Measurements from ENCODE around the gene RCOR2.

Gene RCOR2

GRCh38 chr11:63879598-63880402, 37.2 kb downstream of the RCOR2 start:
- no peak for ATAC-seq
- Mint-ChIP-seq H3K9me3 (no peaks in the 10 kb centered on the region), H3K4me1 (peaks cover 71% of the 10 kb centered on the region), H3K36me3 (peaks cover 18% of the 10 kb centered on the region), H3K27me3 (no peaks in the 10 kb centered on the region), H3K4me3 (no peak overlapping the region), H3K27ac (peak overlapping the region; percentile 33)

GRCh38 chr11:63877658-63878241, 39.2 kb downstream of the RCOR2 start:
- Mint-ChIP-seq H3K4me3 (no peak overlapping the region), H3K27me3 (no peaks in the 10 kb centered on the region), H3K4me1 (peaks cover 65% of the 10 kb centered on the region), H3K36me3 (peaks cover 18% of the 10 kb centered on the region), H3K27ac (peak overlapping the region; percentile 35), H3K9me3 (no peaks in the 10 kb centered on the region)
- ATAC-seq, result no peak

- no peak overlapping the region for H3K27ac Mint-ChIP-seq
- no peaks in the 10 kb centered on the region for H3K9me3 Mint-ChIP-seq
Observed at GRCh38 chr11:63876616-63877015, 40.3 kb downstream of the RCOR2 start.

GRCh38 chr11:63875506-63876065, 41.4 kb downstream of the RCOR2 start:
- Mint-ChIP-seq H3K27me3 (no peaks in the 10 kb centered on the region), H3K27ac (peak overlapping the region; percentile 24), H3K9me3 (no peaks in the 10 kb centered on the region), H3K36me3 (peaks cover 17% of the 10 kb centered on the region), H3K4me3 (no peak overlapping the region), H3K4me1 (peaks cover 66% of the 10 kb centered on the region)
- ATAC-seq, result no peak

More at GRCh38 chr11:63876616-63877015, 40.3 kb downstream of the RCOR2 start:
- H3K36me3 Mint-ChIP-seq, result peaks cover 18% of the 10 kb centered on the region
- no peak overlapping the region for H3K4me3 Mint-ChIP-seq
- H3K4me1 Mint-ChIP-seq, result peaks cover 66% of the 10 kb centered on the region
- no peaks in the 10 kb centered on the region for H3K27me3 Mint-ChIP-seq
- no peak for ATAC-seq

GRCh38 chr11:63874511-63874910, 42.5 kb downstream of the RCOR2 start:
- Mint-ChIP-seq H3K4me1 (peaks cover 66% of the 10 kb centered on the region), H3K27ac (no peak overlapping the region), H3K4me3 (no peak overlapping the region), H3K36me3 (peaks cover 13% of the 10 kb centered on the region), H3K27me3 (no peaks in the 10 kb centered on the region), H3K9me3 (no peaks in the 10 kb centered on the region)
- no peak for ATAC-seq

GRCh38 chr11:63873311-63873710, 43.7 kb downstream of the RCOR2 start:
- ATAC-seq, result no peak
- peaks cover 18% of the 10 kb centered on the region for H3K36me3 Mint-ChIP-seq
- no peak overlapping the region for H3K27ac Mint-ChIP-seq
- H3K9me3 Mint-ChIP-seq, result no peaks in the 10 kb centered on the region
- H3K4me1 Mint-ChIP-seq, result peaks cover 68% of the 10 kb centered on the region
- H3K4me3 Mint-ChIP-seq, result no peak overlapping the region
- H3K27me3 Mint-ChIP-seq, result no peaks in the 10 kb centered on the region

GRCh38 chr11:63872800-63873197, 44.2 kb downstream of the RCOR2 start:
- no peak overlapping the region for H3K27ac Mint-ChIP-seq
- no peak for ATAC-seq
- H3K4me1 Mint-ChIP-seq, result peaks cover 67% of the 10 kb centered on the region
- H3K9me3 Mint-ChIP-seq, result no peaks in the 10 kb centered on the region
- no peak overlapping the region for H3K4me3 Mint-ChIP-seq
- peaks cover 16% of the 10 kb centered on the region for H3K36me3 Mint-ChIP-seq
- H3K27me3 Mint-ChIP-seq, result no peaks in the 10 kb centered on the region

- Mint-ChIP-seq H3K4me1 (peaks cover 70% of the 10 kb centered on the region), H3K27ac (no peak overlapping the region), H3K27me3 (no peaks in the 10 kb centered on the region), H3K36me3 (peaks cover 15% of the 10 kb centered on the region), H3K4me3 (no peak overlapping the region), H3K9me3 (no peaks in the 10 kb centered on the region)
- ATAC-seq, result peak; percentile 93
Observed at GRCh38 chr11:63871962-63872799, 44.8 kb downstream of the RCOR2 start.

GRCh38 chr11:63870351-63871140, 46.4 kb downstream of the RCOR2 start:
- peak overlapping the region; percentile 73 for H3K27ac Mint-ChIP-seq
- peaks cover 13% of the 10 kb centered on the region for H3K36me3 Mint-ChIP-seq
- no peaks in the 10 kb centered on the region for H3K27me3 Mint-ChIP-seq
- peaks cover 80% of the 10 kb centered on the region for H3K4me1 Mint-ChIP-seq
- peak overlapping the region; percentile 38 for H3K4me3 Mint-ChIP-seq
- ATAC-seq, result peak; percentile 41
- no peaks in the 10 kb centered on the region for H3K9me3 Mint-ChIP-seq

GRCh38 chr11:63869683-63870082, 47.3 kb downstream of the RCOR2 start:
- H3K9me3 Mint-ChIP-seq, result no peaks in the 10 kb centered on the region
- peaks cover 9% of the 10 kb centered on the region for H3K36me3 Mint-ChIP-seq
- no peak overlapping the region for H3K4me3 Mint-ChIP-seq
- H3K4me1 Mint-ChIP-seq, result peaks cover 83% of the 10 kb centered on the region
- H3K27ac Mint-ChIP-seq, result peak overlapping the region; percentile 73
- H3K27me3 Mint-ChIP-seq, result no peaks in the 10 kb centered on the region
- no peak for ATAC-seq

GRCh38 chr11:63869171-63869591, 47.8 kb downstream of the RCOR2 start:
- peaks cover 79% of the 10 kb centered on the region for H3K4me1 Mint-ChIP-seq
- no peak overlapping the region for H3K4me3 Mint-ChIP-seq
- H3K36me3 Mint-ChIP-seq, result peaks cover 9% of the 10 kb centered on the region
- peak overlapping the region; percentile 73 for H3K27ac Mint-ChIP-seq
- ATAC-seq, result no peak
- no peaks in the 10 kb centered on the region for H3K9me3 Mint-ChIP-seq
- no peaks in the 10 kb centered on the region for H3K27me3 Mint-ChIP-seq

GRCh38 chr11:63868399-63869064, 48.4 kb downstream of the RCOR2 start:
- Mint-ChIP-seq H3K36me3 (peaks cover 9% of the 10 kb centered on the region), H3K9me3 (no peaks in the 10 kb centered on the region), H3K4me1 (peaks cover 74% of the 10 kb centered on the region), H3K4me3 (no peak overlapping the region), H3K27ac (no peak overlapping the region), H3K27me3 (no peaks in the 10 kb centered on the region)
- ATAC-seq, result no peak

- no peaks in the 10 kb centered on the region for H3K9me3 Mint-ChIP-seq
- no peak for ATAC-seq
- peaks cover 15% of the 10 kb centered on the region for H3K36me3 Mint-ChIP-seq
- peaks cover 73% of the 10 kb centered on the region for H3K4me1 Mint-ChIP-seq
- no peaks in the 10 kb centered on the region for H3K27me3 Mint-ChIP-seq
- H3K4me3 Mint-ChIP-seq, result no peak overlapping the region
- H3K27ac Mint-ChIP-seq, result peak overlapping the region; percentile 23
Observed at GRCh38 chr11:63867511-63867910, 49.5 kb downstream of the RCOR2 start.

GRCh38 chr11:63866211-63866610, 50.8 kb downstream of the RCOR2 start:
- peaks cover 17% of the 10 kb centered on the region for H3K36me3 Mint-ChIP-seq
- peak; percentile 87 for ATAC-seq
- H3K27ac Mint-ChIP-seq, result peak overlapping the region; percentile 25
- H3K4me3 Mint-ChIP-seq, result peak overlapping the region; percentile 37
- H3K4me1 Mint-ChIP-seq, result peaks cover 68% of the 10 kb centered on the region
- no peaks in the 10 kb centered on the region for H3K9me3 Mint-ChIP-seq
- no peaks in the 10 kb centered on the region for H3K27me3 Mint-ChIP-seq
